HepG2 (cell line): ENCODE results near the gene ARHGEF4. TPM values are rescaled to one million over a fixed set of nuclear protein-coding genes. Genes with fewer than 3 reads are reported as not detected.

ENCODE experiments used
- AHR ChIP-seq: IDR thresholded peaks from 2 replicates; pipeline ENCODE4 v1.6.1; 2018; ENCODE audit warnings: missing genetic modification reagents, missing compliant biosample characterization
- ATM ChIP-seq: fragments of 450-650 bp; IDR thresholded peaks from 2 replicates; pipeline ENCODE4 v1.7.1; 2017; ENCODE audit warnings: mild to moderate bottlenecking, borderline replicate concordance
- CEBPB ChIP-seq: IDR thresholded peaks from 2 replicates; pipeline ENCODE4 v1.6.1; 2011; ENCODE audit warnings: low read depth, low read length, improper control_type of control experiment, borderline replicate concordance
- CENPX ChIP-seq: sonication (generic); formaldehyde crosslinking; IDR thresholded peaks from 2 replicates; pipeline ENCODE4 v1.9.0; 2021; ENCODE audit warnings: mild to moderate bottlenecking, missing genetic modification reagents, moderate library complexity
- MED1 ChIP-seq: sonication (generic); formaldehyde crosslinking; IDR thresholded peaks from 2 replicates; pipeline ENCODE4 v1.4.0; 2020; ENCODE audit warnings: missing genetic modification reagents
- MIER2 ChIP-seq: IDR thresholded peaks from 2 replicates; pipeline ENCODE4 v1.6.1; 2016; ENCODE audit warnings: missing biosample characterization, missing genetic modification reagents
- MXD4 ChIP-seq: IDR thresholded peaks from 2 replicates; pipeline ENCODE4 v1.6.1; 2016; ENCODE audit warnings: mild to moderate bottlenecking, missing biosample characterization, missing genetic modification reagents
- NCOA1 ChIP-seq: sonication (generic); formaldehyde crosslinking; IDR thresholded peaks from 2 replicates; pipeline ENCODE4 v1.9.0; 2021; ENCODE audit warnings: missing genetic modification reagents
- PHF5A ChIP-seq: IDR thresholded peaks from one replicate; pipeline ENCODE4 v1.6.1; 2018; ENCODE audit warnings: low read depth, missing genetic modification reagents; ENCODE audit not compliant: unreplicated experiment
- REPIN1 ChIP-seq: sonication (generic); formaldehyde crosslinking; IDR thresholded peaks from 2 replicates; pipeline ENCODE4 v1.8.0; 2022; ENCODE audit warnings: missing genetic modification reagents, low read depth, mild to moderate bottlenecking, borderline replicate concordance
- ZBTB42 ChIP-seq: sonication (generic); formaldehyde crosslinking; IDR thresholded peaks from 2 replicates; pipeline ENCODE4 v1.5.0; 2020; ENCODE audit warnings: mild to moderate bottlenecking, missing genetic modification reagents
- ZMYM3 ChIP-seq: sonication (generic); formaldehyde crosslinking; IDR thresholded peaks from 2 replicates; pipeline ENCODE4 v1.5.1; 2020; ENCODE audit warnings: mild to moderate bottlenecking, missing genetic modification reagents
- ZNF124 ChIP-seq: sonication (generic); formaldehyde crosslinking; IDR thresholded peaks from 2 replicates; pipeline ENCODE4 v1.4.0; 2020; ENCODE audit warnings: missing genetic modification reagents
- ZNF225 ChIP-seq: sonication (generic); formaldehyde crosslinking; IDR thresholded peaks from 2 replicates; pipeline ENCODE4 v1.4.0; 2020; ENCODE audit warnings: mild to moderate bottlenecking, missing genetic modification reagents
- ZNF570 ChIP-seq: sonication (generic); formaldehyde crosslinking; IDR thresholded peaks from 2 replicates; pipeline ENCODE4 v1.4.0; 2020; ENCODE audit warnings: mild to moderate bottlenecking, missing genetic modification reagents, borderline replicate concordance
- ZNF674 ChIP-seq: sonication (generic); formaldehyde crosslinking; IDR thresholded peaks from 2 replicates; pipeline ENCODE4 v1.5.0; 2020; ENCODE audit warnings: low read depth, mild to moderate bottlenecking, missing genetic modification reagents
- ZNF746 ChIP-seq: sonication (generic); formaldehyde crosslinking; IDR thresholded peaks from 2 replicates; pipeline ENCODE4 v1.8.0; 2022; ENCODE audit warnings: mild to moderate bottlenecking, missing genetic modification reagents
- ZNF780A ChIP-seq: sonication (generic); formaldehyde crosslinking; IDR thresholded peaks from 2 replicates; pipeline ENCODE4 v1.8.0; 2022; ENCODE audit warnings: mild to moderate bottlenecking, missing genetic modification reagents, moderate library complexity
- ZNF792 ChIP-seq: IDR thresholded peaks from 2 replicates; pipeline ENCODE4 v1.6.1; 2016
- ZNF83 ChIP-seq: sonication (generic); formaldehyde crosslinking; IDR thresholded peaks from 2 replicates; pipeline ENCODE4 v1.4.0; 2020; ENCODE audit warnings: missing genetic modification reagents, mild to moderate bottlenecking, borderline replicate concordance
- ZSCAN21 ChIP-seq: sonication (generic); formaldehyde crosslinking; IDR thresholded peaks from 2 replicates; pipeline ENCODE4 v1.8.0; 2022; ENCODE audit warnings: mild to moderate bottlenecking, missing genetic modification reagents, moderate library complexity, borderline replicate concordance
- ZSCAN29 ChIP-seq: sonication (generic); formaldehyde crosslinking; conservative IDR thresholded peaks from 2 replicates; pipeline ENCODE4 v1.4.0; 2020; ENCODE audit warnings: mild to moderate bottlenecking, missing genetic modification reagents
- polyA plus RNA-seq, 8 experiments: library from polyadenylated mRNA; depleted of rRNA in 3 of 8; stranded (reverse) in 7 of 8; unstranded in 1 of 8; fragments of >200 nt; fragmentation: Illumina TruSeq in 4 of 8; extraction: Trizol in 4 of 8; gene quantifications; 2 replicates each; pipeline versions ENCODE4 v1.2.1 to v1.2.3, GENCODE V29; 2011 to 2016; ENCODE audit warnings: low read depth in 4 of 8, missing spikeins in 1 of 8, mixed read lengths in 1 of 8; ENCODE audit not compliant: insufficient read depth in 1 of 8
- total RNA-seq, 5 experiments: library from RNA; depleted of rRNA; stranded (reverse); fragments of >200 nt; fragmentation: Illumina TruSeq; extraction: Trizol; gene quantifications; 2 replicates each; pipeline ENCODE4 v1.2.3, GENCODE V29; 2016; ENCODE audit warnings: low read depth in 1 of 5
- TF ChIP-seq, protein P1 (sequence below): sonication (generic); formaldehyde crosslinking; IDR thresholded peaks from one replicate; pipeline ENCODE4 v1.5.1; 2020; ENCODE audit warnings: mild to moderate bottlenecking, missing genetic modification reagents; ENCODE audit errors: not compliant biosample characterization
- TF ChIP-seq, protein P2 (sequence below): sonication (generic); formaldehyde crosslinking; IDR thresholded peaks from 2 replicates; pipeline ENCODE4 v1.5.0; 2020; ENCODE audit warnings: missing genetic modification reagents, mild to moderate bottlenecking, borderline replicate concordance

Gene ARHGEF4
- total and polyA plus RNA-seq, 2 of the 13 experiments (the other 11 are each of a cell fraction or from before 2014, with no cell fraction given): 0.11 to 0.13 TPM

DNA sequence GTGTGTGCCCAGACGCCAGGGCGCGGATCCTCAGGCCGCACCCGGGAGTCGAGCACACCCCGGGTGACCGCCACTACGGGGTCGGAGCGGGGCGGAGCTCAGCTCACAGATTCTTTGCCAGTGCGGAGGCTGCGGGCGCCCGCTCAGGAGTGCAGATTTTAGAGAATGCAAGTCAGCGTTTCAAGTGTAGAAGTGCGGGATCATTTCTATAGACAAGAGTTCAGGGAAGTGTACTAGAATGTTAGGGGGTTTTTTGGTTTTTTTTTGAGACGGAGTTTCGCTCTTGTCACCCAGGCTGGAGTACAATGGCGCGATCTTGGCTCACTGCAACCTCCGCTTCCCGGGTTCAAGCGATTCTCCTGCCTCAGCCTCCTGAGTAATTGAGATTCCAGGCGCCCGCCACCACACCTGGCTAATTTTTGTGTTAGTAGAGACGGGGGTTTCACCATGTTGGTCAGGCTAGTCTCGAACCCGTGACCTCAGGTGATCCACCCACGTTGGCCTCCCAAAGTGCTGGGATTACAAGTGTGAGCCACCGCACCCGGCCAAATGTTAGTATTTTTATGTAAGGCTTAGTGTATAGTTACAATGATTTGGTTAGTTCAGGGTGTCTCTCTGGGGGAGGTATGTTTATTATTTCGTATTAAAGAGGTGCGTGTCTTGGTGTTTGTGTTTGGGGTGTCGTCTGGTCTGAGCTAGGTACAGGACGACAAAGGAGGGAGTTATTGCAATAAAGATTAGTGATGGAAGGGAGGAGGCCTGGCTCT is 257.2 kb downstream of the ARHGEF4 start (continued):
- TF ChIP-seq, protein P1, sequence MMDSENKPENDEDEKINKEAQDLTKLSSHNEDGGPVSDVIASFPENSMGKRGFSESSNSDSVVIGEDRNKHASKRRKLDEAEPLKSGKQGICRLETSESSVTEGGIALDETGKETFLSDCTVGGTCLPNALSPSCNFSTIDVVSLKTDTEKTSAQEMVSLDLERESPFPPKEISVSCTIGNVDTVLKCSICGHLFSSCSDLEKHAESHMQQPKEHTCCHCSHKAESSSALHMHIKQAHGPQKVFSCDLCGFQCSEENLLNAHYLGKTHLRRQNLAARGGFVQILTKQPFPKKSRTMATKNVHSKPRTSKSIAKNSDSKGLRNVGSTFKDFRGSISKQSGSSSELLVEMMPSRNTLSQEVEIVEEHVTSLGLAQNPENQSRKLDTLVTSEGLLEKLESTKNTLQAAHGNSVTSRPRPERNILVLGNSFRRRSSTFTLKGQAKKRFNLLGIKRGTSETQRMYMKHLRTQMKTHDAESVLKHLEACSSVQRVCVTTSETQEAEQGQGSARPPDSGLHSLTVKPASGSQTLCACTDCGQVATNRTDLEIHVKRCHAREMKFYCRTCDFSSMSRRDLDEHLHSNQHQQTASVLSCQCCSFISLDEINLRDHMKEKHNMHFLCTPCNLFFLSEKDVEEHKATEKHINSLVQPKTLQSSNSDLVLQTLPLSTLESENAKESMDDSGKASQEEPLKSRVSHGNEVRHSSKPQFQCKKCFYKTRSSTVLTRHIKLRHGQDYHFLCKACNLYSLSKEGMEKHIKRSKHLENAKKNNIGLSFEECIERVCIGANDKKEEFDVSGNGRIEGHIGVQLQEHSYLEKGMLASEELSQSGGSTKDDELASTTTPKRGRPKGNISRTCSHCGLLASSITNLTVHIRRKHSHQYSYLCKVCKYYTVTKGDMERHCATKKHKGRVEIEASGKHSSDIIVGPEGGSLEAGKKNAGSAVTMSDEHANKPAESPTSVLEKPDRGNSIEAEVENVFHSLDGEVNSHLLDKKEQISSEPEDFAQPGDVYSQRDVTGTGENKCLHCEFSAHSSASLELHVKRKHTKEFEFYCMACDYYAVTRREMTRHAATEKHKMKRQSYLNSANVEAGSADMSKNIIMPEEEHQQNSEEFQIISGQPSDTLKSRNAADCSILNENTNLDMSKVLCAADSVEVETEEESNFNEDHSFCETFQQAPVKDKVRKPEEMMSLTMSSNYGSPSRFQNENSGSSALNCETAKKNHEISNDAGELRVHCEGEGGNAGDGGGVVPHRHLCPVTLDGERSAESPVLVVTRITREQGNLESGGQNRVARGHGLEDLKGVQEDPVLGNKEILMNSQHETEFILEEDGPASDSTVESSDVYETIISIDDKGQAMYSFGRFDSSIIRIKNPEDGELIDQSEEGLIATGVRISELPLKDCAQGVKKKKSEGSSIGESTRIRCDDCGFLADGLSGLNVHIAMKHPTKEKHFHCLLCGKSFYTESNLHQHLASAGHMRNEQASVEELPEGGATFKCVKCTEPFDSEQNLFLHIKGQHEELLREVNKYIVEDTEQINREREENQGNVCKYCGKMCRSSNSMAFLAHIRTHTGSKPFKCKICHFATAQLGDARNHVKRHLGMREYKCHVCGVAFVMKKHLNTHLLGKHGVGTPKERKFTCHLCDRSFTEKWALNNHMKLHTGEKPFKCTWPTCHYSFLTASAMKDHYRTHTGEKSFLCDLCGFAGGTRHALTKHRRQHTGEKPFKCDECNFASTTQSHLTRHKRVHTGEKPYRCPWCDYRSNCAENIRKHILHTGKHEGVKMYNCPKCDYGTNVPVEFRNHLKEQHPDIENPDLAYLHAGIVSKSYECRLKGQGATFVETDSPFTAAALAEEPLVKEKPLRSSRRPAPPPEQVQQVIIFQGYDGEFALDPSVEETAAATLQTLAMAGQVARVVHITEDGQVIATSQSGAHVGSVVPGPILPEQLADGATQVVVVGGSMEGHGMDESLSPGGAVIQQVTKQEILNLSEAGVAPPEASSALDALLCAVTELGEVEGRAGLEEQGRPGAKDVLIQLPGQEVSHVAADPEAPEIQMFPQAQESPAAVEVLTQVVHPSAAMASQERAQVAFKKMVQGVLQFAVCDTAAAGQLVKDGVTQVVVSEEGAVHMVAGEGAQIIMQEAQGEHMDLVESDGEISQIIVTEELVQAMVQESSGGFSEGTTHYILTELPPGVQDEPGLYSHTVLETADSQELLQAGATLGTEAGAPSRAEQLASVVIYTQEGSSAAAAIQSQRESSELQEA (CRISPR knock-in tag): no peak
- TF ChIP-seq ZNF780A (no peak), ZNF225 (CRISPR knock-in tag) (peak; percentile 74), CEBPB (no peak), MIER2 (CRISPR knock-in tag) (no peak), ZNF124 (CRISPR knock-in tag) (0 out of 2 replicates have a peak, but pooled peaks have one; percentile 41), ZNF792 (CRISPR knock-in tag) (no peak), NCOA1 (CRISPR knock-in tag) (no peak), ZMYM3 (CRISPR knock-in tag) (peak; percentile 78), ATM (no peak), ZNF83 (CRISPR knock-in tag) (no peak), MXD4 (CRISPR knock-in tag) (no peak), MED1 (CRISPR knock-in tag) (no peak), ZBTB42 (CRISPR knock-in tag) (no peak), ZNF674 (CRISPR knock-in tag) (no peak), ZSCAN29 (CRISPR knock-in tag) (no peak), ZNF746 (CRISPR knock-in tag) (no peak), ZNF570 (CRISPR knock-in tag) (no peak), AHR (CRISPR knock-in tag) (no peak), PHF5A (CRISPR knock-in tag) (no peak), REPIN1 (CRISPR knock-in tag) (no peak), ZSCAN21 (no peak), CENPX (no peak)
- TF ChIP-seq, protein P2, sequence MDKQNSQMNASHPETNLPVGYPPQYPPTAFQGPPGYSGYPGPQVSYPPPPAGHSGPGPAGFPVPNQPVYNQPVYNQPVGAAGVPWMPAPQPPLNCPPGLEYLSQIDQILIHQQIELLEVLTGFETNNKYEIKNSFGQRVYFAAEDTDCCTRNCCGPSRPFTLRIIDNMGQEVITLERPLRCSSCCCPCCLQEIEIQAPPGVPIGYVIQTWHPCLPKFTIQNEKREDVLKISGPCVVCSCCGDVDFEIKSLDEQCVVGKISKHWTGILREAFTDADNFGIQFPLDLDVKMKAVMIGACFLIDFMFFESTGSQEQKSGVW (CRISPR knock-in tag): no peak
